Urothelium cell line (cell line): ENCODE results near the gene CMC4.

Experiments used
- DNase-seq: peaks from one replicate; pipeline ENCODE4 v3.0.0; 2011; ENCODE audit warnings: low spot score, mixed read lengths
- FAIRE-seq: peaks from 2 replicates; lab custom pipeline; 2011; peaks lifted over from hg19 to GRCh38; lab: Jason Lieb, UNC

Gene CMC4, protein sequence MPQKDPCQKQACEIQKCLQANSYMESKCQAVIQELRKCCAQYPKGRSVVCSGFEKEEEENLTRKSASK

DNA sequence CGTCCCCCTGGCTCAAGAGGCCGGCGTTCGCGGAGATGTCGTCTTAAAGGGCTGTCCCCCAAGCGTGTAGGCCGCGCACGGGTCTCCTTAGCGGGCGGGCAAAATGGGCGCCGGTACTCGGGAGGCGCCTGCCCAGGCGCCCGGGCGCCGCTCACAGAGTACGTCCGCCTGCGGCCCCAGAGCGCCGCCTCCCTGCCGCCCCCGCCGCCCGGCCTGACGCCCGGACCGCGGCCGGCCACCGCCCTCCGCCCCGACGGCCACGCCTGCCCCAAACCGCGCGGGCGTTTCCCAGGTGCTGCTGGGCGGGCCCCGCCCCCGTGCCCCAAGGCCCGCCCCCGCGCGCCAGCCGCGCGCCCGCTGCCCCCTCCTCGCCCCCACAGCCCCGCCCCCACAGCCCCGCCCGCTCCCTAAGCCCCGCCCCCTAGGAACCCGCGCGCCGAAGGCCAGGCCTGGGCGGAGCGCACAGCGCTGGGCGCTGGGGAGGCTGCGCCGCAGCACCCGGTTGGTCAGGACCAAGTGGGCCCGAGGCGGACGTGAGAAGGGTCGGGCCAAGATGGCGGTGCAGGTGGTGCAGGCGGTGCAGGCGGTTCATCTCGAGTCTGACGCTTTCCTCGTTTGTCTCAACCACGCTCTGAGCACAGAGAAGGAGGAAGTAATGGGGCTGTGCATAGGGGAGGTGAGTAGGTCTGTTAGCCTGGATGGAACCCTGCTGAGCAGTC, at the start of gene CMC4, which contains the start of the genes BRCC3 and MTCP1:
TSS of gene CMC4 (minus strand) at position 162 of the 719 bp plus-strand sequence. CDS start 7,113 bp downstream, outside the sequence.
TSS of gene BRCC3 (plus strand) at position 534 of the 719 bp plus-strand sequence. CDS start at position 554, 20 bp downstream.
TSS of gene MTCP1 (minus strand) at position 162 of the 719 bp plus-strand sequence. CDS start 5,126 bp downstream, outside the sequence.
- DNase-seq: peak; percentile 93
- no peak for FAIRE-seq

DNA sequence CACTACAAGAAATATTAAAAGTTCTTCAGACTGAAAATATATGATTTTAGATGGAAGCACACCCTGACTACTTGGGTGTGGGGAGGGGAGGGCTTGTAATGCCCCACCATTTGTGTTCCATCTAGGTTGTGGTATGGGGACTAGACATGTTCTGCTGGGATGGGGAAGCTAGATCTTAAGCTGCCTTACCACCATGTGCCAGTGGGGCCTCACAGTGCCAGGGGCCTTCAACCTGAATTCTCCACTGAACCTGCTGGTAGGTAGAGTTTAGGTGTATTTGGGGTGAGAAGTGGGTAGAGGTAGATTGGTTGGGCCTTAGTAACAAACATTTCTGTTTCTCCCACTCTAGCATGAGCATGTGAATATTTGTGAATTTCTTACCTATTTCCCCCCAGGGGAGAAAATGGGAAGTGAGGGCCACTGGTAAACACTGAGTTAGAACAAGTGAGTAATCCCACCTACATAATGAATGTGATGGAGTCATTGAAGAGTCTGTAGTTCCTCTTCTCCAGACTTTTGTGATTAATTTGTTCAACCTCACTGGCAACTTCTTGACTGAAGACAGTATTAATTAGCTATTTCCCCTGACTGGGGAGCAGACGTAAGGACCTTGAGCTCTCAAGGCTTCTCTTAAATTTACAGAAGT, 44.4 kb upstream of the CMC4 start:
- FAIRE-seq (no peak), DNase-seq (no peak)

DNA sequence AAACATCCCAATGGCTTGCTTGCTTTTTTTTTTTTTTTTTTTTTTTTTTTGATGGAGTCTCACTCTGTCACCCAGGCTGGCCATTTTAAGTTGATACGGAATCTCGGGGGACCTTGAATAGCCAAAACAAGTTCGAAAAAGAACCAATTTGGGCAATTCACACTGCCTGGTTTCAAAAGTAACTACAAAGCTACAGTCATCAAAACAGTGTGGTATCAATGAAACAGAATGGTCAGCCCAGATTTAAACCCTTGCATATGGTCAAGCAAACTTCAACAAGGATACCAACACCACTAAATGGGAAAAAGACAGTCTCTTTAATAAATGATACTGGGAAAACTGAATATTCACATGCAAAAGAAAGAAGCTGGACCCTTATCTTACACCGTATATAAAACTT, 42.2 kb upstream of the CMC4 start:
- DNase-seq: no peak

DNA sequence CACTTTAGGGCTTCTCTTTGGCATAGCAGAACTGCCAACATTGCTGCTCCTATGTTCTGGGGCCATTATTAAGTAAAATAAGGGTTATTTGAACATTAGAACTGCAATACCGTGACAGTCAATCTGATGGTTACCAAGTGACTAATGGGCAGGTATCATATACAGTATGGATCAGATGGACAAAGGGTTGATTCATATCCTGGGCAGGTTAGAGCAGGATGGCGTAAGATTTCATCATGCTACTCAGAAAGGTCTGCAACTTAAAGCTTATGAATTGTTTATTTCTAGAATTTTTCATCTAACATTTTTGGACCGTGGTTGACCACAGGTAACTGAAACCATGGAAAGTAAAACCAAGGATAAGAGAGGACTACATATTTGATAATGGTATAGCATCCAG, 41.2 kb upstream of the CMC4 start:
- FAIRE-seq: no peak
- no peak for DNase-seq

More for the DNA sequence above, 42.2 kb upstream of the CMC4 start:
- no peak for FAIRE-seq

DNA sequence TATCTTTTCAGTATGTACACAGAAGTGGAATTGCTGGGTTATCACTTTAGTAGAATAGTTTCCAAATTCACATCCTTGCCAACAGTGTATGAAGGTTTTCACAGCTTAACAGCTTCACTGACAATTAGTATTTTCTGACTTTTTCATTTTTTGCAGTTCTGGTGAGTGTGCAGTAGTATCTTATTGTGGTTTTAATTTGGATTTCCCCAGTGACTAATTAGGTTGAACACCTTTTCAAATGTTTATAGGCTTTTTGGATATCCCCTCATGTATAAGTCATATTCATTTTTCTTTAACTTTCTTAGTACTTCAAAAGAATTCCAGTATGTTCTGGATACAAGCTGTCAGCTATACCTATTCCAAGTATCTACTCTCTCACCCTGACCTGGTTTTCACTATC, 37.5 kb upstream of the CMC4 start:
- DNase-seq (no peak), FAIRE-seq (no peak)

DNA sequence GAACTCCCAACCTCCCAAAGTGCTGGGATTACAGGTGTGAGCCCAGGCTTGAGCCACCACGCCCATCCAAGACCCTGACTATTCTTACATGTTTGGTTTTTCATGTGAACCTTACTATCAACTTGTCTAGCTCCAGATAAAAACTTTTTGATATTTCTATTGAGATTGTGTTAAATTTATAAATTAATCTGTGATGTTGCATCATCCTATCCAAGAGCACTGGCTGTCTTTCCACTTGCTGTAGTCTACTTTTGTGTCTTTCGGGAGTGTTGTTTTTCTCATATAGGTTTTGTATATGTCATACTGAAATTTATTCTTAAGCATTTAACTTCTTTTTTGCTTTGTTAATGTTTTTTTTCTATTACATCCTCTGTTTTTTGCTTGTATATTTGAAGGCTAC, 35.0 kb upstream of the CMC4 start:
- no peak for DNase-seq
- no peak for FAIRE-seq

DNA sequence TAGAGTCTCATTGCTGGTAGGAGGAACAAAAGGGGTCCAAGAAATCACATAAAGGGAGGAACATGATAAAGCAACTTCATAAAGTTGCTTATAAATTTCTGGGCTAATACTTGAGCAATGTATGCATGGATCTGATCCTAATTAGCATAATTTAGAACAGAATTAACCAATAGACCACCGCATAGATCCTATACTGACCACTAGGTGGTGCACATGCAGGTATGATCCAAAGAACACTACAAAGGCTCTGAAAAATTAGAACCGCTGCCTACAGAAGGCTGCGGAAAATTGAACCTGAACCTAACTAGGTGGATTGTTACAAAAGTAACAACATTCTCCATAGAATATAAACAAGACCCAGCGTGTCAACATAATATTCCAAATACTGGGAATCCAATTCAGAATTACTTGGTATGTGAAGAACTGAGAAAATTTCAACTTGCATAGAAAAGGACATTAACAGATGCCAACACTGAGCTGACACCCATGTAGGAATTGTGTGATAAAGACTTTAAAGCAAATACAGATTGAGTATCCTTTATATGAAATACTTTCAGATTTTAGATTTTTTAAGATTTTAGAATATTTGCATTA, 23.6 kb upstream of the CMC4 start:
- FAIRE-seq (no peak), DNase-seq (no peak)

DNA sequence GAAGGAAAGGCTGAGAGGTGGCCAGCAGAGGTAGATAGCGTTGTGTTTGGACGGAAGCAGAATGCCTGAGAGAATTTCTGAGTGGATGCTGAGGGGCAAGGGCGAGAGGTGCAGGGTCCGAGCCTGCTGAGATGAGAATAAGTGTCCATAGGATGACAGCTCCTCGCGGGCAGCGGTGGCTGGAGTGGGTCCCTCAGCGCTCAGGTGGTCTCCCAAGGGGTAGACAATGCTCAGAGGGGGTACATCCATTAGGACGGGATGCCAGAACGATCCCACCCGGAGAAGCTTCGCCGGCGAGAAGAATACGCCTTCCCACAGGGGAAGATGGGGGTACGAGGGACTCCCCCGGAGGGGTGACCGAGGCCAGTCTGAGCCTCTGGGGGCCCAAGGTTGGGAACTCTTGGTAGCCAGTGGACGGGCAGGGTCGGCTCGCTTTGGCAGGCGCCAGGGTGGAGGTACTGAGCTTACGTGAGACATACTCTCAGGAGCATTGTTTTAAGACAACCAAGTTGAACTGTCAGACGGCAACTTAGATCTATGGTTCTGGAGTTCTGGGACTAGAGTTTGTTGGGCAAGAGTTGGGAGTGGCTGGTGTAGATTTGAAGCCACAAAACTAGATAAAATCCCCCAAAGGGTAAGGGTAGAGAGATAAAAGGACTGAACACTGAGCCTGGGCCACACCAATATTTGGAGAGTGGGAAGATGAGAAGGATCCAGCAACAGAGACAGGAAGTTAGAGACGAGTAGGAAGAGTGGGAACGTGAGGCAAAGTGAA, 16.2 kb upstream of the CMC4 start:
- DNase-seq (no peak), FAIRE-seq (no peak)

DNA sequence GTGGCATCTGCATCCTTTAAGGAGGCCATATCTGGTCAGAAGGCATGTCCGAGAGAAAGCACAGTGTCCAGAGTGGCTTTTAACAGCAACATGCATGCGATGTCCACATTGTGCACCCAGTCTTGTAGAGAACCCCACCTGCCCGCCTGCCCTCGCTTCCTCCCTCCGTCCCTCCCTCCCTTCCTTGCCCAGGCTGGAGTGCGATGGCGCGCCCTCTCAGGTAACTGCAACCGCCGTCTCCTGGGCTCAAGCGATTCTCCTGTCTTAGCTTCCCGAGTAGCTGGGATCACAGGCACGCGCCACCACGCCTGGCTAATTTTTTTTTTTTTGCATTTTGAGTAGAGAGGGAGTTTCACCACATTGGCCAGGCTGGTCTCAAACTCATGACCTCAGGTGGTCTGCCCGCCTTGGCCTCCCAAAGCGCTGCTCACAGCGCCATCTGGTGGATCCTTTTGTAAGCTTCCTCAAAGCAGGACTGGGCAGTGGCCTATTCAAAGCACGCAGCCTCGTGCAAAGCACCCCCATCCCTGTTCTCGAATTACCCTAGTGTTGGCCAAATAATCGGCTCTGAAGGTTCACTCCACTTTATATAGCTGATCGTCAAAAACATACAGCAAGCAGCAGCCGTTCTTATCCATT, 15.4 kb upstream of the CMC4 start:
- no peak for FAIRE-seq
- DNase-seq: peak; percentile 26

DNA sequence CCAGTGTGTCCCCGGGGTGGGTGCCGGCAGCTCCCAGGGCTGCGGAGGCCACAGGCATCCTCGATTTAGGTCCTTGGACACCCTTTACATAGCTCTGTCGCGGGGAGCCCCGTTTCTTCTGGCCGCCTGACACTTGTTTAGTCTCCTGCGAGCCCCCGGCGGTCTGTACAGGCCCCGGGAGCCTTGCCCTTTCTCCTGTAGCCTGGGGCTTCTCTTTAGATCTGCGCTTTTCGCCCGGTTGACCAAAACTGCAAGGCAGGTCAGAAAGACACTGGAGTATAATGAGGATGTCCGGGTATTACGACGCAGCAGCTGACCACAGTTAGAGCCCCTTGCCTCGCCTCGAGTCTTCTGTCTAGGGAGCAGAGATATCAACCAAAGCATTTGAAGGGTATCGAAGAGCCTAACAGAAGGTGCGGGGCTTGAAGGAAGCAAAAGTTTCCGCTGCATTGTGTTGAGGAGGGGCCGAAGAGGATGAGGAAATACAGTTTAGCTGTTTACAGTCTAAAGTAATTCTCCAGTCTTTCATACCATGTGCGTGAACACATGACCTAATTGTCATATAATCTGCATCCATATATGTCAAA, 851 bp upstream of the CMC4 start:
- FAIRE-seq: no peak
- no peak for DNase-seq

DNA sequence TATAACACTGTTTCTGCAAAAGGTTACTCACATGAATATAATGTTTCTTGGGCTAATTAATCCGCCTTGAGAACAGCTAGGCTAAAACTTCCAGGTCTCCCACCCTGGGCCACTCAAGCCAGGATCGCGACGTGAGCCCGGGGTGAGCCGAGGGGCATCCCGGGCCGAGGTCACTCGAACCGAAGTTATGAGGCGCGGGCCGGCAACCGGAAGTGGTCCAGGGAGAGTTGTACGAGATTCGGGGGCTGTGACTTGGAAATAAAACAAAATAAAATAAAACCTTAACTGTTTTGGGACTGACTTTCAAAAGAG, 317 bp downstream of the CMC4 start:
- peak; percentile 18 for DNase-seq
- FAIRE-seq: no peak

DNA sequence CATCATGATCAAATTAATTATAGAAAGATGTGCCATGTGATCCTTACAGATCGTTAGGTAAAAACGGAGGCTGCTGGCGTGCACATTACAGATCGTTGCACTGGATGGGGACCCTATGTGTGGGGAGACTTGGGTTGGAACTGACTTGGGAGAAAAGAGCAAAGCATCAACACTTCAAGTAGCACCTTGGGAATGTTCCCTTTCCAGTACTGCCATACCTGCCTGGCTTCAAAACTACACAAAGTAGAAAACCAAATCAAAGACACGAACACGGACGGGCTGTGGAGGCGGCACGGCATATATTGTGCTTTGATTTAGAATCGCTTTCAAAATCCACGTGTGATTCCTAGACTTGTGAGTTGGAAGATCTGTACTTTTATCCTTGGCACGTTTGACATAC, 898 bp downstream of the CMC4 start:
- no peak for FAIRE-seq
- no peak for DNase-seq

DNA sequence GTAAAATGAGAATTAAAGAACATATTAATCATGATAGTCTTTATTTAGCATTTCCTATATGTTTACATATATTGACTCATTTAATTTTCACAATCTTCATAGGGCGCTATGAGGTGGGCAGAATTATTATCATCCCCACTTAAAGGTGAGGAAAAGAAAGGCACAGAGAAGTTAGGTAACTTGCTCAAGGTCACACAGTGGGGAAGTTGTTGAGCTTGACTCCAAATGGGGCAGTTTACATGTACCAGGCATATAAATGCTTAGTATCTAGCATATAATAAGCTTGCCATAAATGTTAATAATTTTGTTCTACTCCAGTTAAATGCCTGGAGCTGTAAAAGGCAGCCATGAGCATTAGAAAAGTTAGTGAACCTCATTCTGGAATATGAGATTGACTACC, 1.5 kb downstream of the CMC4 start:
- DNase-seq (no peak), FAIRE-seq (no peak)

DNA sequence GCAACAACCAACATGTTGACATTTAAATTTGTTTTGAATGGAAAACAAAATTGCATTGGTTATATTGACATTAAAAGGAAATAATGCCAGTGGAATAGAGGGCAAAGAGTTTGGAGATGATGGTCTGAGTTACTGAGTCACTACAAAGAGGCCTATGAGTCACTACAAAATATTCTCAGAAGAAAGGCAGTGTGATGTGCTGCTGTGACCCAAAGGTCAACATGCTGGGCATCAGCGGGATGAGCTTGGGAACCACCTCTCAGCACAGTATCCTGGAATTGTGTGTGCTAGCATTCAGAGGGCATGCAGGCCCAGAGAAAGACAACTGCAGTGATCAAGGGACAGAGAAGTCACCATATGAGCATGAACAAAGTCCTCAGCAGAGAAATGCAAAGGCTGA, 2.8 kb downstream of the CMC4 start:
- FAIRE-seq (no peak), DNase-seq (peak; percentile 46)

DNA sequence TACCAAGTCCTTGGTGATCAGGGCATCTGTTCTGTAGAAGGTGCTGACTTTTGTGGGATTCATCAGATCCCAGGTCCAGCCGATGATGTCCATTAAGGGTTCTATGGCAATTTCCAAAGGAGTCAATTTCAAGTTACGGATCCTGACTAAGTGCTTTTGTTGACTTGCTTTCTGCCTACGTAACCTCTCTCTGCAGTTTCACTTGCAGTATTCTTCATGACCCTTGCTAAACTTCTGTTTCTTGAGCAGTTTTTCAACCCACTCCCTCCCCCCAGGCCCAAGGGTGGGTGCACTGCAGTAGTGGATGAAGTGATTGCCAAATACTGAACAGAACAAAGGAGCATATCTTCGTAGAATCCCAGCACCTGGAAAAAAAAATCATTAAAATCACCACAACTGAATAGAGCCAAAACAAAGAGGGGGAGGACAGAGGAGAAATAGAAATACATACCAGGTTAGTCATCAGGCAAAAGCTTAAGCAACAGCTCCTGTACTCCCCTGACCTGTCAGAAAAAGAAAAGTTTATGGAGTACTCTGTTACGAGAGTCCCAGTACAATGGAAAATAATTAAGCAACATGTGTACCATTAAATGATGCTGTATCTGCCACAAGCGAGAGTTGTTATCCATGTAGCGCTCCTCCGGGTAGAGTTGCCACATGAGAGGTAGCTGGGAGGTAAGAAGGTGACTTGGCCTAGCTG, 5.8 kb downstream of the CMC4 start:
- DNase-seq (peak; percentile 47), FAIRE-seq (no peak)

DNA sequence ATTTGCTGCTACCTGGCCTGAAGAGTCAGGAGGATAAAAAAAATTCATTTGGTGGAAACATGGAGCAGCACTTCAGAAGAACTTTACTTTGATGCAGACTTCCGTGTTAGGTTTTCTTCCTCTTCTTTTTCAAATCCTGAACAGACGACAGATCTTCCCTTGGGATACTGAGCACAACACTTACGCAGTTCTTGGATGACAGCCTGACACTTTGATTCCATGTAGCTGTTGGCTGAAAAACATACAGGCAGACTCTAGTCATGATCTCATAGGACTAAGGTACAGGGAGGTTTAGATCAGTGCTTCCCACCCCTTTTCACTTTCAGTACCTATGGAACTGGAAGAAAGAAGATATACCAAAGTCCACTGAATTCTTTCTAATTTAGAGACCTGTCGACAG, 9.2 kb downstream of the CMC4 start:
- DNase-seq (no peak), FAIRE-seq (no peak)

DNA sequence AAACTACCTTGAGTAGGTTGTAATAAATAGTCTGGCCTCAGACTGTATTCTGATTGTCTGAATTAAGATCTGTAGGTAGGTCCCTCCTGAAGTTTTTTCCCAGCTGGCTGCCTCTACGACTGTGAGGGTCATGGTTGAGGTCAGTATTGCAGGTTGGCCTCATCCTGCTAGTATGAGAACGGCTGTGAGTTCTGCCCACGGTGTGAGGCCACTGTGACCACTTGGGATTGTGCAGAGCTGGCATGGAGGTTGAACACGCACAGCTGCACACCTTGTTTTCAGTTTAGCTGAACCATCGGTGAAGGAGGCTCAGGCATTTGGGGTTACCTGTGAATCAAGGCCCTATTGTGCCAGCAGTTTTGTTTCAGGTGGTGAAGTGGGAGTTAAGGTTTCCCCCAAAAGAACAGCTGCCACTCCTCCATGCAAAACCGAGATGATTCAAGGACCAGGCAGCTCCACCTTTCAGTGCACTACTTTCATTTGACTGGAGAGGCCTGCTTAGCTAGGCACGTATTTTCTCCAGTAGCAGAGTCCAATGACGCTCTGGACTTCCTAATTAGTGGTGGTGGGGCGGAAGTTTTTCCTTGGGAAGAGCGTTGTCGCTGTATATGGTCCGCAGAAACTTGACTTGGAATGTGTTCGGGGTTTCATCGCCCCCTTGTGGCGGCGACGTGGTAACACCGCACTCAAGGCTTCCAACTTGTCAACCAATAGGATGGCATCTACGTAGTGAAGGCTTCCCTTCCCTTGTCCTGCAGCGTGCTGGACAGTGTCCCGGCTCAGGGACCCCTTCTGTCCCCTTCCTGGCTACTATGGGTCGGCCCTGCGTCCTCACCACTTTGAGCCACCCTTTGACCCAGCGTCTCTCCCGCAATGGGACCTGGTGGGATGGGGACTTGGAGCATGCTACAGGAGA, 13.8 kb downstream of the CMC4 start:
- DNase-seq: peak; percentile 63
- no peak for FAIRE-seq

DNA sequence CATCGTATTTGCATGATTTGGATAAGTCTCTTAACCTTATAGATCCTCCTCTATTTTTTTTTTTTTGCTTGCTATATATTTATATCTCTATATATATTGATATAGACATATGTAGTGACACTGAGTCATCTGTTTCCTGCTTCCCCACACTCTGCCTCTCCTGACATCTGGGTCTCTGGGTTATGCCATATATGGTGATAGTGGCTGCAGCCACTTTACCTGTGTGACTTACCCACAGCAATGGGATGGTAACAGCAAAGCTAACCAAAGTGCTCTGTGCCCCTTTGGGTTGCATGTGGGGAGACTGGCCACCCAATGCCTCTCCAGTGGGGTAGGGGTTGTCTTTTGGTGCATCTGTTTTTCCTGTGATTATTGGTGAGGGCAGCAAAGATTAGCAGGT, 14.5 kb downstream of the CMC4 start:
- DNase-seq (no peak), FAIRE-seq (no peak)

DNA sequence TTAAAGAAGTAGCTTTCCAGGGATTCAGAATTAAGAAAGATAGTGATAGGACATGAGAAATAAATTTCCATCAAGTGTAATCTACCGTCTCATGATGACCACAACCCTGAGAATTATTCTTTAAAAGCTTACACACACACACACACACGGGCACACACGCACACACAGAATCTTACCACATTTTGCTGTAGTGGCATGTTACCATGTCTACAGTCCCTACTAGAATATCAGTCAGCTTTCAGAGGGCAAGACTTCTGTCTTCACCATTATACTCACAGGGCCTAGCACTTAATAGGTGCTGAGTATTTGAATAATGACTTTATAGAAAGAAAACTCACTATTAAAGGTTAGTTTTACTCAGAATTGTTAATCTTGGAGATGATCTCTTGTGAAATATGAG, 15.4 kb downstream of the CMC4 start:
- no peak for DNase-seq
- FAIRE-seq: no peak
